Measurements from ENCODE around the gene ARID1B.

- no peak for TF ChIP-seq CTCF (IDR thresholded peaks at IDR 0.05)
- no peak for TF ChIP-seq POLR2A (IDR thresholded peaks at IDR 0.05)
Observed at GRCh38 chr6:156969233-156969632, 192.1 kb downstream of the ARID1B start.
